SK-N-SH treated with all-trans-retinoic acid at 6 μM for 48 hours (cell line): ENCODE measurements around the gene TMEM53.

Experiments
- ATAC-seq: fragments of 200-7000 bp; cut with Tn5 transposase; 3 replicates; pipeline ENCODE4 v1.9.1; 2020; ENCODE audit warnings: mild to moderate bottlenecking, moderate library complexity
- ARNTL ChIP-seq: fragments of 450-650 bp; formaldehyde crosslinking; IDR thresholded peaks from 2 replicates; pipeline ENCODE4 v1.5.0; 2020; ENCODE audit warnings: low read depth, mild to moderate bottlenecking, moderate library complexity, borderline replicate concordance
- BACH2 ChIP-seq: fragments of 250-450 bp; sonication (Bioruptor Pico); IDR thresholded peaks from 2 replicates; pipeline ENCODE4 v1.9.0; 2021; ENCODE audit warnings: mild to moderate bottlenecking, borderline replicate concordance
- CSDC2 ChIP-seq: fragments of 250-450 bp; sonication (Bioruptor Pico); IDR thresholded peaks from 2 replicates; pipeline ENCODE4 v1.5.0; 2020; ENCODE audit warnings: mild to moderate bottlenecking, moderate library complexity
- ESRRG ChIP-seq: fragments of 250-450 bp; sonication (Bioruptor Pico); IDR thresholded peaks from 2 replicates; pipeline ENCODE4 v1.6.1; 2021; ENCODE audit warnings: mild to moderate bottlenecking
- GLIS3 ChIP-seq: fragments of 250-450 bp; sonication (Bioruptor Pico); IDR thresholded peaks from 2 replicates; pipeline ENCODE4 v1.5.0; 2020; ENCODE audit warnings: mild to moderate bottlenecking, moderate library complexity
- OSR1 ChIP-seq: fragments of 250-450 bp; sonication (Bioruptor Pico); IDR thresholded peaks from 2 replicates; pipeline ENCODE4 v1.8.0; 2022; ENCODE audit warnings: moderate library complexity, mild to moderate bottlenecking, inconsistent platforms
- POU6F1 ChIP-seq: fragments of 250-450 bp; sonication (Bioruptor Pico); IDR thresholded peaks from 2 replicates; pipeline ENCODE4 v1.8.0; 2021; ENCODE audit warnings: low read depth, mild to moderate bottlenecking, moderate library complexity, borderline replicate concordance
- PPARA ChIP-seq: fragments of 250-450 bp; sonication (Bioruptor Pico); IDR thresholded peaks from 2 replicates; pipeline ENCODE4 v1.5.0; 2020; ENCODE audit warnings: mild to moderate bottlenecking, borderline replicate concordance
- RARB ChIP-seq: fragments of 250-450 bp; sonication (Bioruptor Pico); IDR thresholded peaks from 2 replicates; pipeline ENCODE4 v1.8.0; 2021; ENCODE audit warnings: mild to moderate bottlenecking, moderate library complexity
- SNAI2 ChIP-seq: fragments of 250-450 bp; sonication (Bioruptor Pico); IDR thresholded peaks from 2 replicates; pipeline ENCODE4 v1.5.0; 2020; ENCODE audit warnings: mild to moderate bottlenecking, moderate library complexity
- TCF4 ChIP-seq: fragments of 250-450 bp; sonication (Bioruptor Pico); IDR thresholded peaks from 2 replicates; pipeline ENCODE4 v1.8.0; 2021; ENCODE audit warnings: mild to moderate bottlenecking, moderate library complexity, borderline replicate concordance
- ZC3H10 ChIP-seq: fragments of 250-450 bp; sonication (Bioruptor Pico); IDR thresholded peaks from 2 replicates; pipeline ENCODE4 v1.5.1; 2021; ENCODE audit warnings: mild to moderate bottlenecking, moderate library complexity
- ZFP3 ChIP-seq: fragments of 250-450 bp; sonication (Bioruptor Pico); IDR thresholded peaks from 2 replicates; pipeline ENCODE4 v1.5.0; 2020; ENCODE audit warnings: mild to moderate bottlenecking, moderate library complexity
- ZFP30 ChIP-seq: fragments of 450-650 bp; formaldehyde crosslinking; IDR thresholded peaks from 2 replicates; pipeline ENCODE4 v1.5.0; 2022; ENCODE audit warnings: mild to moderate bottlenecking, moderate library complexity
- ZNF565 ChIP-seq: fragments of 450-650 bp; formaldehyde crosslinking; conservative IDR thresholded peaks from 2 replicates; pipeline ENCODE4 v1.5.0; 2020; ENCODE audit warnings: low read depth, mild to moderate bottlenecking, moderate library complexity
- ZNF70 ChIP-seq: fragments of 450-650 bp; formaldehyde crosslinking; IDR thresholded peaks from 2 replicates; pipeline ENCODE4 v1.5.0; 2020; ENCODE audit warnings: mild to moderate bottlenecking, moderate library complexity
- TF ChIP-seq, protein P1 (sequence below): fragments of 250-450 bp; sonication (Bioruptor Pico); IDR thresholded peaks from 2 replicates; pipeline ENCODE4 v1.5.1; 2021; ENCODE audit warnings: mild to moderate bottlenecking, moderate library complexity
- TF ChIP-seq, protein P2 (sequence below): fragments of 250-450 bp; sonication (Bioruptor Pico); IDR thresholded peaks from 2 replicates; pipeline ENCODE4 v1.8.0; 2020; ENCODE audit warnings: mild to moderate bottlenecking, moderate library complexity, borderline replicate concordance
- TF ChIP-seq, protein P3 (sequence below): fragments of 250-450 bp; sonication (Bioruptor Pico); IDR thresholded peaks from 2 replicates; pipeline ENCODE4 v1.5.1; 2020; ENCODE audit warnings: low read depth, mild to moderate bottlenecking, moderate library complexity
- TF ChIP-seq, protein P4 (sequence below): fragments of 250-450 bp; sonication (Bioruptor Pico); IDR thresholded peaks from 2 replicates; pipeline ENCODE4 v1.5.0; 2020; ENCODE audit warnings: mild to moderate bottlenecking, moderate library complexity

Gene TMEM53

GRCh38 chr1:44694863-44695478 is 20.7 kb upstream of the TMEM53 start:
- TF ChIP-seq SNAI2 (CRISPR knock-in tag), result no peak
- no peak for TF ChIP-seq ZFP3 (CRISPR knock-in tag)
- TF ChIP-seq ZC3H10 (CRISPR knock-in tag), result no peak
- TF ChIP-seq ZFP30 (CRISPR knock-in tag), result no peak
- TF ChIP-seq TCF4 (CRISPR knock-in tag), result no peak
- no peak for TF ChIP-seq RARB
- TF ChIP-seq, protein P1, sequence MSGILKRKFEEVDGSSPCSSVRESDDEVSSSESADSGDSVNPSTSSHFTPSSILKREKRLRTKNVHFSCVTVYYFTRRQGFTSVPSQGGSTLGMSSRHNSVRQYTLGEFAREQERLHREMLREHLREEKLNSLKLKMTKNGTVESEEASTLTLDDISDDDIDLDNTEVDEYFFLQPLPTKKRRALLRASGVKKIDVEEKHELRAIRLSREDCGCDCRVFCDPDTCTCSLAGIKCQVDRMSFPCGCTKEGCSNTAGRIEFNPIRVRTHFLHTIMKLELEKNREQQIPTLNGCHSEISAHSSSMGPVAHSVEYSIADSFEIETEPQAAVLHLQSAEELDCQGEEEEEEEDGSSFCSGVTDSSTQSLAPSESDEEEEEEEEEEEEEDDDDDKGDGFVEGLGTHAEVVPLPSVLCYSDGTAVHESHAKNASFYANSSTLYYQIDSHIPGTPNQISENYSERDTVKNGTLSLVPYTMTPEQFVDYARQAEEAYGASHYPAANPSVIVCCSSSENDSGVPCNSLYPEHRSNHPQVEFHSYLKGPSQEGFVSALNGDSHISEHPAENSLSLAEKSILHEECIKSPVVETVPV (CRISPR knock-in tag), result no peak
- no peak for TF ChIP-seq OSR1 (CRISPR knock-in tag)
- TF ChIP-seq, protein P2, sequence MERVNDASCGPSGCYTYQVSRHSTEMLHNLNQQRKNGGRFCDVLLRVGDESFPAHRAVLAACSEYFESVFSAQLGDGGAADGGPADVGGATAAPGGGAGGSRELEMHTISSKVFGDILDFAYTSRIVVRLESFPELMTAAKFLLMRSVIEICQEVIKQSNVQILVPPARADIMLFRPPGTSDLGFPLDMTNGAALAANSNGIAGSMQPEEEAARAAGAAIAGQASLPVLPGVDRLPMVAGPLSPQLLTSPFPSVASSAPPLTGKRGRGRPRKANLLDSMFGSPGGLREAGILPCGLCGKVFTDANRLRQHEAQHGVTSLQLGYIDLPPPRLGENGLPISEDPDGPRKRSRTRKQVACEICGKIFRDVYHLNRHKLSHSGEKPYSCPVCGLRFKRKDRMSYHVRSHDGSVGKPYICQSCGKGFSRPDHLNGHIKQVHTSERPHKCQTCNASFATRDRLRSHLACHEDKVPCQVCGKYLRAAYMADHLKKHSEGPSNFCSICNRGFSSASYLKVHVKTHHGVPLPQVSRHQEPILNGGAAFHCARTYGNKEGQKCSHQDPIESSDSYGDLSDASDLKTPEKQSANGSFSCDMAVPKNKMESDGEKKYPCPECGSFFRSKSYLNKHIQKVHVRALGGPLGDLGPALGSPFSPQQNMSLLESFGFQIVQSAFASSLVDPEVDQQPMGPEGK (CRISPR knock-in tag), result no peak
- TF ChIP-seq GLIS3 (CRISPR knock-in tag), result no peak
- TF ChIP-seq, protein P3, sequence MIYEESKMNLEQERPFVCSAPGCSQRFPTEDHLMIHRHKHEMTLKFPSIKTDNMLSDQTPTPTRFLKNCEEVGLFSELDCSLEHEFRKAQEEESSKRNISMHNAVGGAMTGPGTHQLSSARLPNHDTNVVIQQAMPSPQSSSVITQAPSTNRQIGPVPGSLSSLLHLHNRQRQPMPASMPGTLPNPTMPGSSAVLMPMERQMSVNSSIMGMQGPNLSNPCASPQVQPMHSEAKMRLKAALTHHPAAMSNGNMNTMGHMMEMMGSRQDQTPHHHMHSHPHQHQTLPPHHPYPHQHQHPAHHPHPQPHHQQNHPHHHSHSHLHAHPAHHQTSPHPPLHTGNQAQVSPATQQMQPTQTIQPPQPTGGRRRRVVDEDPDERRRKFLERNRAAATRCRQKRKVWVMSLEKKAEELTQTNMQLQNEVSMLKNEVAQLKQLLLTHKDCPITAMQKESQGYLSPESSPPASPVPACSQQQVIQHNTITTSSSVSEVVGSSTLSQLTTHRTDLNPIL, result no peak
- TF ChIP-seq BACH2 (CRISPR knock-in tag), result no peak
- TF ChIP-seq PPARA (CRISPR knock-in tag), result no peak
- TF ChIP-seq, protein P4, sequence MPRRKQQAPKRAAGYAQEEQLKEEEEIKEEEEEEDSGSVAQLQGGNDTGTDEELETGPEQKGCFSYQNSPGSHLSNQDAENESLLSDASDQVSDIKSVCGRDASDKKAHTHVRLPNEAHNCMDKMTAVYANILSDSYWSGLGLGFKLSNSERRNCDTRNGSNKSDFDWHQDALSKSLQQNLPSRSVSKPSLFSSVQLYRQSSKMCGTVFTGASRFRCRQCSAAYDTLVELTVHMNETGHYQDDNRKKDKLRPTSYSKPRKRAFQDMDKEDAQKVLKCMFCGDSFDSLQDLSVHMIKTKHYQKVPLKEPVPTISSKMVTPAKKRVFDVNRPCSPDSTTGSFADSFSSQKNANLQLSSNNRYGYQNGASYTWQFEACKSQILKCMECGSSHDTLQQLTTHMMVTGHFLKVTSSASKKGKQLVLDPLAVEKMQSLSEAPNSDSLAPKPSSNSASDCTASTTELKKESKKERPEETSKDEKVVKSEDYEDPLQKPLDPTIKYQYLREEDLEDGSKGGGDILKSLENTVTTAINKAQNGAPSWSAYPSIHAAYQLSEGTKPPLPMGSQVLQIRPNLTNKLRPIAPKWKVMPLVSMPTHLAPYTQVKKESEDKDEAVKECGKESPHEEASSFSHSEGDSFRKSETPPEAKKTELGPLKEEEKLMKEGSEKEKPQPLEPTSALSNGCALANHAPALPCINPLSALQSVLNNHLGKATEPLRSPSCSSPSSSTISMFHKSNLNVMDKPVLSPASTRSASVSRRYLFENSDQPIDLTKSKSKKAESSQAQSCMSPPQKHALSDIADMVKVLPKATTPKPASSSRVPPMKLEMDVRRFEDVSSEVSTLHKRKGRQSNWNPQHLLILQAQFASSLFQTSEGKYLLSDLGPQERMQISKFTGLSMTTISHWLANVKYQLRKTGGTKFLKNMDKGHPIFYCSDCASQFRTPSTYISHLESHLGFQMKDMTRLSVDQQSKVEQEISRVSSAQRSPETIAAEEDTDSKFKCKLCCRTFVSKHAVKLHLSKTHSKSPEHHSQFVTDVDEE (CRISPR knock-in tag), result no peak
- no peak for TF ChIP-seq CSDC2 (CRISPR knock-in tag)
- TF ChIP-seq POU6F1 (CRISPR knock-in tag), result no peak
- ATAC-seq, result no peak

GRCh38 chr1:44693900-44694299 is 19.6 kb upstream of the TMEM53 start:
- no peak for ATAC-seq
- TF ChIP-seq ARNTL (CRISPR knock-in tag) (no peak), OSR1 (CRISPR knock-in tag) (no peak), ZC3H10 (CRISPR knock-in tag) (no peak), PPARA (CRISPR knock-in tag) (no peak), ESRRG (CRISPR knock-in tag) (no peak), RARB (no peak), ZNF565 (CRISPR knock-in tag) (no peak), TCF4 (CRISPR knock-in tag) (no peak), BACH2 (CRISPR knock-in tag) (no peak), ZFP30 (CRISPR knock-in tag) (no peak), ZFP3 (CRISPR knock-in tag) (no peak), GLIS3 (CRISPR knock-in tag) (no peak), ZNF70 (CRISPR knock-in tag) (no peak), CSDC2 (CRISPR knock-in tag) (no peak)
- TF ChIP-seq, protein P2 (CRISPR knock-in tag), result no peak
- TF ChIP-seq, protein P3, result no peak
- TF ChIP-seq, protein P4 (CRISPR knock-in tag), result no peak
- TF ChIP-seq, protein P1 (CRISPR knock-in tag), result no peak
